Right cardiac atrium (tissue), 5 donors: ENCODE data around the gene TOR1AIP2. TPM values are rescaled to one million over a fixed set of nuclear protein-coding genes. Genes with fewer than 3 reads are reported as not detected.
"Not testable (repeated sequence)": the region's sequence is repeated elsewhere in the genome, so short reads cannot be mapped to it uniquely, and the experiment has no call there.

Experiments used
- ATAC-seq, 2 donors: fragments of 200-7000 bp; cut with Tn5 transposase; one replicate each; pipeline versions ENCODE4 v1.8.0 to v1.9.1; 2020; ENCODE audit warnings: moderate library complexity in 2 of 2, mild to moderate bottlenecking in 1 of 2
- DNase-seq, 3 donors: peaks; one replicate each; pipeline ENCODE4 v3.0.0-alpha.2; 2020
- H3K27ac ChIP-seq: one replicate; pipeline ENCODE4 v1.5.1; 2013; ENCODE audit warnings: mild to moderate bottlenecking, low read length, control low read depth, moderate library complexity
- H3K27me3 ChIP-seq: one replicate; pipeline ENCODE4 v1.6.1; 2013; ENCODE audit not compliant: control insufficient read depth, insufficient read depth
- H3K4me1 ChIP-seq: one replicate; pipeline ENCODE4 v1.6.1; 2013; ENCODE audit warnings: low read length; ENCODE audit not compliant: control insufficient read depth, insufficient read depth
- H3K4me3 ChIP-seq: one replicate; pipeline ENCODE4 v1.5.1; 2013; ENCODE audit warnings: low read length, control low read depth
- H3K9me3 ChIP-seq: one replicate; pipeline ENCODE4 v1.6.1; 2013; ENCODE audit warnings: low read length; ENCODE audit not compliant: control insufficient read depth
- WGBS: extraction: QIAGEN DNeasy Blood & Tissue Kit; methylation state at CpG from one replicate; pipeline ENCODE4 v1.1.7; 2013; 5-methylcytosine and 5-hydroxymethylcytosine counted together
- intact Hi-C, 4 donors: fragments of 100-400 bp; cut with DNase I; formaldehyde crosslinking; loops; one replicate each; pipeline versions ENCODE4 v1.11.0 to v1.14.0; 2022 to 2023
- polyA plus RNA-seq: library from polyadenylated mRNA; stranded (reverse); fragments of 200-250 nt; gene quantifications from one replicate; pipeline ENCODE4 v1.2.3, GENCODE V29; 2013
- total RNA-seq, 4 donors: library from RNA; stranded (reverse); fragmentation: NEBNext Ultra II Directional; extraction: Animal tissue kit (Norgen Biotek cat#: 25700); gene quantifications; one replicate each; pipeline ENCODE4 v1.2.1, GENCODE V29; 2021
- donor health status: healthy with polysubstance abuse.
- donor health status: DM: no; HTN: yes; CAD: no.
- donor health status: DM: no; HTN: no; CAD: no.
- donor health status: DM: no; HTN: yes; CAD: no; lungs with severe emphysema.
- donor health status: DM: yes; HTN: yes; CAD: no.

The TOR1AIP2 gene
- total and polyA plus RNA-seq, 5 donors = 11.0 to 52.2 (median 46.6) TPM

DNA sequence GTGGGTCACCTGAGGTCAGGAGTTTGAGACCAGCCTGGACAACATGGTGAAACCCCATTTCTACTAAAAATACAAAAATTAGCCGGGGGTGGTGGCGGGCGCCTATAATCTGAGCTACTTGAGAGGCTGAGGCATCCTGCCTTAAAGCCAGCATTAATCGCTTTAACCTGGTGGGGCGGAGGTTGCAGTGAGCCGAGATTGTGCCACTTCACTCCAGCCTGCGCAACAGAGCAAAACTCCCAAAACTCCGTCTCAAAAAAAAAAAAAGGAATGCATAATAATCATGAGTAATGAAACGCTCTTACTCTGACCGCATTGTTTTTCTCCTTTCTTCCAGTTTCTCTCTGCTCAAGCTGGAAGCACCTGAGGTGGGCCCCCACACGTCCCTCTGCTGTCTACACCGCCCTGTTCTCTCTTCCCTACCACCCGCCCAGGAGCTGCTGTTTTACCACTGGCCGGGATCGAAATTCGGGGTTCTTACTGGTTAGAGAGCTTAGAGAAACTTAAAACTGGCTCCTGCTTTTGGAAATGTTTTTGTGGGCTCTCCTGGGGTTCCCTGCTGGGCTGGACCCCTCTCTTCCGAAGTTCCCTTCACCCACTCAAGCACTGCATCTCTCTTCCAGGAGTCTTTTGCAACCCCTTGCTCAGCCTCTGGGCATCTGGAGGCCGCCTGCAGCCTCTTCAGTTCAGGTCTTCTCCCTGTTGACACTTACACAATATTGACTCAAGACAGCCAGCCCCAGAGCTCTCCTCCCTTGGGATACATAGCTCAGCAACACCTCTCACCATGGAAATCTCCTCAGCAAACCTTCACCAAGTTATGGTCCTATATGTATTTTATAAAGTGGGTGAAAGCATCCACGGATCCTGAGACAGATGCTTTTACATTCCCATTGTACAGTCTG is 72.1 kb downstream of the TOR1AIP2 start:
- ATAC-seq (no peak), DNase-seq (no peak)
- Histone ChIP-seq H3K27ac (no peak overlapping the region), H3K9me3 (no peaks in the 10 kb centered on the region), H3K27me3 (no peaks in the 10 kb centered on the region), H3K4me3 (no peak overlapping the region), H3K4me1 (no peaks in the 10 kb centered on the region)
- intact Hi-C loops = no loop called here
- WGBS = 94% methylated on average over 19 of the region's 19 CpGs

DNA sequence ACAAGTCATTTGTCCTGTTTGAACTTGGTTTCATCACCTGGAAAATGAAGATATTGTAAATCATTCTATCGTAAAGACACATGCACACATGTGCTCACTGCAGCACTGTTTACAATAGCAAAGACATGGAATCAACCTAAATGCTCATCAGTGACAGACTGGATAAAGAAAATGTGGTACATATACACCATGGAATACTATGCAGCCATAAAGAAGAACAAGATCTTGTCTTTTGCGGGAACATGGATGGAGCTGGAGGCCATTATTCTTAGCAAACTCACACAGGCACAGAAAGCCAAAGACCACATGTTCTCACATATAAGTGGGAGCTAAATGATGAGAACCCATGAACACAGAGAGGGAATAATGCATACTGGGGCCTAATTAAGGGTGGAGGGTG is 73.2 kb downstream of the TOR1AIP2 start:
- ATAC-seq, H3K9me3 ChIP-seq, H3K4me3 ChIP-seq, DNase-seq, H3K27ac ChIP-seq, H3K27me3 ChIP-seq, intact Hi-C loops, H3K4me1 ChIP-seq: not testable (repeated sequence)
- 98% methylated on average over 2 of the region's 2 CpGs for WGBS

DNA sequence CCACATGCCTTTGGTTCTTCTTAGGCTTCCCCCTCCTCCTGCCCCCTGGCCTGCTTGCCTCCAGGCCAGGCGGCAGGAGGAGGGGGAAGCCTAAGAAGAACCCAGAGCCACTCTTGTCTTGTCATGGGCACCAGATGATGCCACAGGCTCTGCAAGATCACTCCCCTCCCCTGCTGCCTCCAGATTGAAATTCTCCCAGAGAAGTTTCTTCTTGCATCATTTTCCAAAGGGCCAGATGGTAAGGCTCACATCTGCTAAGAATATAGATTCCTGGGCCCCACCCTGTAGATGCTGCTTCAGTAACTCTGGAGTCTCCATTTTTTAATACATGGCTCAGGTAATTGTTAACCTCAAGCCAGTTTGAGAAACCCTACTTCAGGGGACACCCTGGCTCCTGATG is 73.7 kb downstream of the TOR1AIP2 start:
- DNase-seq (no peak), ATAC-seq (no peak)
- intact Hi-C loops = no loop called here
- WGBS = 100% methylated on average over 1 of the region's 1 CpG
- Histone ChIP-seq H3K4me3 (no peak overlapping the region), H3K27me3 (no peaks in the 10 kb centered on the region), H3K9me3 (no peaks in the 10 kb centered on the region), H3K4me1 (peaks cover 3% of the 10 kb centered on the region), H3K27ac (no peak overlapping the region)

DNA sequence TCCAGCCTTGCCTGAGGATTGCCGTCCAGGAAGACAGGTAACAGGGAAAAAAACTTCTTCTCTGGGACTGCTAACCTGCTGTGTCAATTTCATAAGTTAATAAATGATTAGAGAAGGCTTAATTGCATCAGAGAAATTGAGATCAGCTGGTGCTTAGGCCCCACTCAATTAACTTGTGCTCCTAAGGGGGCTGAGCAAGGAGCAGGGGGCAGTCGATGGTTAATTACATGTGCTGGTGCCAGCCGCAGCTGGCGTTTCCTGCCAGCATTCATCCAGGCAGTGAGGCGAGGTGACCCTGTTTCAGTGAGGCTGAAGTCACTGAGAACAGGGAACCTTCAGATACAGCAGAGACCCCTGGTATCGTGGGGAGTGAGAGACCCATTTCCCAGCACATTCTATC is 74.5 kb downstream of the TOR1AIP2 start:
- intact Hi-C loops = no loop called here
- DNase-seq (no peak), ATAC-seq (no peak)
- H3K4me3 ChIP-seq = no peak overlapping the region
- 81% methylated on average over 6 of the region's 6 CpGs for WGBS
- no peak overlapping the region for H3K27ac ChIP-seq
- H3K27me3 ChIP-seq = no peaks in the 10 kb centered on the region
- H3K4me1 ChIP-seq = peaks cover 5% of the 10 kb centered on the region
- H3K9me3 ChIP-seq = no peaks in the 10 kb centered on the region

DNA sequence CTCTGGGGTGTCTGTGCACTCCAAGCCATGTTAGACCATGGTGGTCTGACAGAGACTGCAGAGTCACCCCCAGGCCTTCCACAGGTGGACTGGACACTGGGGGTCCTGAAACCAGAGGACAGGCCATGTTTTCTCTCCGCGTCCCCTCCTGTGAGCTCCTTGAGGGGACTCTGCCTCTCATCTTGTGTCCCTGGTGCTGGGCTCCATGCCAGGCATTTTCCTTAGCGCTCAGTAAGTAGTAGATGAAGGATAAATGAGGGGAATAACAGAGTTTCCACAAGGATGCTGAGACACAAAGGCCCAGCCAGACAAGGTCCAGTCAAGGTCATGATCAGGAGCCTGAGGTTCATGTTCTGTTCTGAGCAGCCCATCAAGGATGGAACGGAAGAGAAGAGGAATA is 77.1 kb downstream of the TOR1AIP2 start:
- no peak overlapping the region for H3K4me3 ChIP-seq
- DNase-seq (no peak), ATAC-seq (no peak)
- no peaks in the 10 kb centered on the region for H3K9me3 ChIP-seq
- 88% methylated on average over 4 of the region's 4 CpGs for WGBS
- no peak overlapping the region for H3K27ac ChIP-seq
- intact Hi-C loops = no loop called here
- no peaks in the 10 kb centered on the region for H3K27me3 ChIP-seq
- H3K4me1 ChIP-seq = peaks cover 5% of the 10 kb centered on the region

DNA sequence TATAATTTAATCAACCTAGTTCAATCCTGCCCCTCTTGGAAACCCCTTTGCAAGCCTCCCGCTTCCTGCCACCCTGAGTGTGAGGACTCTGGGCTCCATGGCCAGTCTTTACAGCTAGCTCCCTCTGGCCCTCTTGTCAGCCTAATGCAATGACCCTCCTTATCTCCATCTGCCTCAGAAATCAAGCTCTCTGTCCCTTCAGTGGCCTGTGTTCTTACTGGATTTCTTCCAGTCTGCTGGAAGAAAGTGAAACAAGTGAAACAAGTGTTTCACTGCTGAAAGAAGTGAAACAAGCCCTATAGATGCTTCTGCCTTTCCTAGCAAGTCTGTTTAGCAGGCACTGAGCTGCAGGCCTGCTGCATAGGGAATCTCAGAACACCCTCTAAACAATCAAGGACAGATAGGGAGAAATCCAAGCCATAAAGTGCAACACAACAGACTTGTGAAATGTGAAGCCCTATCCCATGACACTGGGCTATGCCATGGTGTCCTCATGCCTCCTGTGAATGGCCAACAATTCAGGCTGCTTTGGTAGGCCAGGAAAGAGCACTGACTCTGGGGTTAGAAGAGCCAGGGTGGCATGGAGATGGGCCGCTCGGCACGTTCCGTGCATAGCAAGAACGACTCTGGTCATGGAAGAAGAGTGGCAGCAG is 78.6 kb downstream of the TOR1AIP2 start:
- peak in 1 of 2 donors; percentile 36 for ATAC-seq
- Histone ChIP-seq H3K27ac (no peak overlapping the region), H3K27me3 (no peaks in the 10 kb centered on the region), H3K4me3 (no peak overlapping the region), H3K9me3 (no peaks in the 10 kb centered on the region), H3K4me1 (peaks cover 5% of the 10 kb centered on the region)
- WGBS = 91% methylated on average over 6 of the region's 6 CpGs
- no peak for DNase-seq
- intact Hi-C loops = no loop called here

DNA sequence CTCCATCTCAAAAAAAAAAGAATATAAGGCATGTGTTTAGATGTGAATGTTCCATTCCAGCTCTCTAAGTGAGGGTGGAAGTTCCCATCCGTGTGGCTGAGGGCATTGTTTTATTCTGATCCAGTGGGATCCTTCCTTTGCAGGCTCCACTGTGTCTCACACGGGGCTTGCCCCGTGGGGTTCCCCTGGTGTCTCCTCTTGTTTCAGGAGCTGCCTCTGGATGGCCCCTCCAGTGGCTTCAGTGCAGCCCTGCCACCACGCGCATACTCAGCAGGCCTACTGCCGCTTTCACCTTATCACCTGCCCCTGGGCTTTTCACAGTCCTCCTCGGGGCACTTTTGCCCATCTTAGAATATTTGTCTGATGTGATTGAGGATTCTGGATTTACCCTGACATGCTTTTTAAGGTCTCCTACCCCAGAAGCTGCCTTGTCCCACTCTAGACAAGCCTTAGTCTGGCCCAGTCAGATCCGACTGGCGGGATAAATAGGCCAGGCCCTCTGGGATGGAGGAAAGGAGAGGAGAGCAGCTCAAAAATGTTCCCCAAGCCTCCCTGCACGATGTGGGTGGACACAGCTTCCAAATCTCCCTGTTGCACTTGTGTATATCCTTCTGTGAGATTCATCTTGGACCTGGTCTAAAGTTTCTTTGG is 79.3 kb downstream of the TOR1AIP2 start:
- intact Hi-C loops = no loop called here
- Histone ChIP-seq H3K27me3 (no peaks in the 10 kb centered on the region), H3K9me3 (no peaks in the 10 kb centered on the region), H3K4me1 (peaks cover 9% of the 10 kb centered on the region), H3K4me3 (no peak overlapping the region), H3K27ac (no peak overlapping the region)
- DNase-seq (no peak), ATAC-seq (peak; percentile 30)
- WGBS = 78% methylated on average over 10 of the region's 10 CpGs

DNA sequence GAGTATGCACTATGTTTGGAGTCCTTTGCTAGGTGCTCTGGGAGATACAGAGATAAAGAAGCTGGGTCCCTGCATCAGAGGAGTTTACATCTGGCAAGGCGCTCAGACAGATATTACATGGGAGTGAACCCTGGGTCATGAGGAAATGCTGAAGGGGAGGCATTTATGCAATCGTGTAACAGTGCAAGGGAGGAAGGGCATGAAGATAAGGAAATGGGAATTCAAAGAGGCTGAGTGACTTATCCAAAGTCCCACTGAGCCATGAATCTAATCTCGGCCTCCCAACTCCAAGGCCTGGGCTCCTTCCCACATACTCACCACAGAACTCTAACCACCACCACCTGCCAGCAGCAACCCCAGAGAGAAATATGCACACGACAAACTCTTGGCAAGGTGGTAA is 82.9 kb downstream of the TOR1AIP2 start:
- peak in 1 of 3 donors; percentile 67 for DNase-seq
- no peaks in the 10 kb centered on the region for H3K9me3 ChIP-seq
- H3K4me3 ChIP-seq = no peak overlapping the region
- H3K27me3 ChIP-seq = no peaks in the 10 kb centered on the region
- ATAC-seq = peak; percentile 72 to 91
- intact Hi-C loops = no loop called here
- H3K27ac ChIP-seq = no peak overlapping the region
- 22% methylated on average over 4 of the region's 4 CpGs for WGBS
- H3K4me1 ChIP-seq = peaks cover 9% of the 10 kb centered on the region

DNA sequence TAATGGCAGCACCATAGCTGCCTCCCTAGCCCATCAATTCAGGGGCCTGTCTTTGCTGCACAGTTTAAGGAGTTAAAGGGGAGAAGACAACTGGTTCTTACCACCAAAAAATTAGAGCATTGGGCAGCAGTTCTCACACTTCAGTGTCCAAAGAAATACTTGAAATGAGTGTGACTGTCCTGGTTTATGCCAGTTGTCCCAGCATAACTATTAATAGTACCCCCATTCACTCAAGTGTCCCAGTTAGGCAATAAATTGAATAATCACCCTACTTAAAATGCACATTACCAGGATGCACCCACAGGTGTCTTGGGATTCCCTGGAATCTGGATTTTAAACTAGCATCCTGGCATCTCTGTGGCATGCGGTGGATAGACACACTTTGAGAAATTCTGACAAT is 83.5 kb downstream of the TOR1AIP2 start:
- intact Hi-C loops = no loop called here
- no peak overlapping the region for H3K4me3 ChIP-seq
- 82% methylated on average over 1 of the region's 1 CpG for WGBS
- H3K4me1 ChIP-seq = peaks cover 8% of the 10 kb centered on the region
- DNase-seq = no peak
- no peak overlapping the region for H3K27ac ChIP-seq
- peak in 1 of 2 donors; percentile 23 for ATAC-seq
- H3K27me3 ChIP-seq = no peaks in the 10 kb centered on the region
- H3K9me3 ChIP-seq = no peaks in the 10 kb centered on the region

DNA sequence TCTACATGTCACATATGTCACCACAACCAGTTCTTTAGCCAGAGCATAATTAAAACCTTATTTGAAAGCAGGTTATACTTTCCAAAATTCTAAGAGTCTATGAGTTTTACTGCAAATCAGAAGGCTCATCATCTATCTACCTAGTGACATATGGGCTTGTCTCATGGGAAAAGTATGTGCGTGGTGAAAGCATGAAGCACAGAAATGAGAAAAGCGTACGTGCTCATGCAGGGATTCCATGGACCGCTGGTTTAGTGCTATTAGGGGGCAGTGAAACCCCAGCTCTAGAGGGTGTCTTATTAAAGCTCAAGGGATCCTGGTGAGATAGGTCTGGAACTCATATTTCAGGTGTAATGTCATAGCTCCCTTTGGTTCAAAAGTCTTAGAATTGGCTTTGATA is 84.3 kb downstream of the TOR1AIP2 start:
- Histone ChIP-seq H3K4me3 (no peak overlapping the region), H3K27me3 (no peaks in the 10 kb centered on the region), H3K9me3 (no peaks in the 10 kb centered on the region), H3K4me1 (peaks cover 4% of the 10 kb centered on the region), H3K27ac (no peak overlapping the region)
- WGBS = 95% methylated on average over 4 of the region's 4 CpGs
- intact Hi-C loops = no loop called here
- DNase-seq (no peak), ATAC-seq (no peak)
